HG03060 (cell line): ENCODE data around the gene FARSA.
"Not testable (repeated sequence)": the region's sequence is repeated elsewhere in the genome, so short reads cannot be mapped to it uniquely, and the experiment has no call there.

Experiments used
- ATAC-seq: cut with Tn5 transposase; IDR thresholded peaks from one replicate; pipeline ENCODE4 v1.9.1; 2021; ENCODE audit warnings: low read depth, moderate number of reproducible peaks; ENCODE audit not compliant: unreplicated experiment

Gene FARSA

DNA sequence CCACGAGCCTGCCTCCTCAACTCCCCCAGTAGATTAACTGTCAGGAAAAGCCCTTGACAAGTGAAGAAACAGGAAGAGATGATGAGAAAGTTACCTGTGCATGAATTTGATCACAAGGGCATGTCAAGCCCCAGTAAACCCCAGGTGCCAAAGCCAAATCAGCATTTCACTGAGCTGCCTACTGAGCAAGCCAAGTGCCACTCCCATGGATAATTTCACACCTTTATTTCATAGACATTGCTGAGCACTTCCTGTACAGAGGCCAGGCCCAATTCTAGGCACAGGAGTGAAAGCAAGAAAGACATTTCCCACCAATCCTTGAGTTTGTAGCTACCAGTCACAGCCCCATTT, 21.1 kb upstream of the FARSA start:
- ATAC-seq: no peak

DNA sequence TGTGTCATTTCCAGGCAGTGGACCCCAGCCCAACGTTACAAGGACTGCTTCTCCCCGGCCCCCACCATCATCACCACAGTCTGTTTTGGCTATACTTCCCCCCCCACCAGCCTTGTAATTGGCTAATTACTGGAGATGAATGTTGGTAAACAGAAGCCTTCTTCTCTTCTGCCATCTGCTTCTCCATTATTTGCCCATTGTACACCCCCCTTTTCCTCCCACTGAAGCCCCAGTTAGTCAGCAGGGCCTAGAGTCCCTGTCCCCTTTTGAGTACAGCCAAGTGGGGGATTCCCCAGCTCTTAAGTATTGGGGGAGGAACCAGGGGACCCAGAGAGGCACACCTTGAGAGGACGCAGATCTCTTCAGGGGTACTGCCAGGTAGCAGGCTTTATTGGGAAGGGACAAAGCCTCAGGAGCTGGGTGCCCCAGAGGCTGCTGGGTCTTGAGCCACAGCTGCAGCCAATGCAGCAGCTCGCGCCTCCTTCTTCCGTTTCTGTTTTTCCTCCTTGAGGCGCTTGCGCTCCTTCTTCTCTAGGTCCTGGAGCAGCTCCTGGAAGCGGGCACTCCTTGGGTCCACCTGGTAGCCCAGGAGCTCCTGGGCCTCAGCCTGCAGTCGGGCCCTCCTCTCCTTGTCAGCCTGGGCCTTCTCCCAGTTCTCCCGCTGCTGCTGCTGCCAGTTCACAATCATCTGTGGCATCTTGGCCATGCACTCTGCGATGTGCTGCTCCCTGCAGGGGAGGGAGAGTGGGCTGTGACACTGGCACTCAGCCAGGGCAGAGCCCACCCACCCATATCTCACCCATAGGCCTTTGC, 20.5 kb upstream of the FARSA start:
- ATAC-seq: no peak

DNA sequence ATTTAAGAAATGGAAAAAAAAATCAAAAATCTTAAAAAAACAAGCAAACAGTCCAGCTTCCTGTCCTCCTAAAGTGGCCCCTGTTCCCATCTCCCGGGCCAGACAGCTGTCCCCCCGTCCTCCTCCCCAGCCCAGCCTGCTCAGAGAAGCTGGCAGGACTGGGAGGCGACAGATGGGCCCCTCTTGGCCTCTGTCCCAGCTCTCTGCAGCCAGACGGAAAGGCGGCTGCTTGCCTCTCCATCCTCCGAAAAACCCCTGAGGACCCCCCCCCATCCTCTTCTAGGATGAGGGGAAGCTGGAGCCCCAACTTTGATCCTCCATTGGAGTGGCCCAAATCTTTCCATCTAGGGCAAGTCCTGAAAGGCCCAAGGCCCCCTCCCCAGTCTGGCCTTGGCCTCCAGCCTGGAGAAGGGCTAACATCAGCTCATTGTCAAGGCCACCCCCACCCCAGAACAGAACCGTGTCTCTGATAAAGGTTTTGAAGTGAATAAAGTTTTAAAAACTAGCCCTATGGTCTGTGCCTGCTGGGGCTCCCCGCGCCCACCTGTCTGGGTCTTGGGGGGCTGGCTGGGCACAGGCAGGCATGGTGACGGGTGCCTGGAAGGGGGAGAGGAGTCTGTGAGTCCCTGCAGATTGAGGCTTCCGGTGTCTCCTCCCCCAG, 19.8 kb upstream of the FARSA start:
- no peak for ATAC-seq

DNA sequence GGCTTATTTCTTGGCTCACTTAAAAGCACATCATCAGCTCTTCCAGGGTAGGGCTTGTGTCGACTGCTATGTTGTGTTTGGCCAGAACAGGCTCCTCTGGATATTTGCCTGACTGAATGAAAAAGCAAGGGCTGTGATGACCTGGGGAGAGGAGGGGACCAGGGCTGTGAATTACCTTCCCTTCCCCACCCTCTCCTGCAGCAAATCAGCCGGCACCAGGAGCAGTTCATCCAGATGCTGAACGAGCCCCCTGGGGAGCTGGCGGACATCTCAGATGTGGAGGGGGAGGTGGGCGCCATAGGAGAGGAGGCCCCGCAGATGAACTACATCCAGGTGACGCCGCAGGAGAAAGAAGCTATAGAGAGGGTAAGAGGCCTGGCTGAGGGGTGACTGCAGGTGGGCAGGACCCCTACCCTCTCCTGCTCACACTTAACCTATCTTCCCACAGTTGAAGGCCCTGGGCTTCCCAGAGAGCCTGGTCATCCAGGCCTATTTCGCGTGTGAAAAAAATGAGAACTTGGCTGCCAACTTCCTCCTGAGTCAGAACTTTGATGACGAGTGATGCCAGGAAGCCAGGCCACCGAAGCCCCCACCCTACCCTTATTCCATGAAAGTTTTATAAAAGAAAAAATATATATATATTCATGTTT, 19.1 kb upstream of the FARSA start:
- no peak for ATAC-seq

DNA sequence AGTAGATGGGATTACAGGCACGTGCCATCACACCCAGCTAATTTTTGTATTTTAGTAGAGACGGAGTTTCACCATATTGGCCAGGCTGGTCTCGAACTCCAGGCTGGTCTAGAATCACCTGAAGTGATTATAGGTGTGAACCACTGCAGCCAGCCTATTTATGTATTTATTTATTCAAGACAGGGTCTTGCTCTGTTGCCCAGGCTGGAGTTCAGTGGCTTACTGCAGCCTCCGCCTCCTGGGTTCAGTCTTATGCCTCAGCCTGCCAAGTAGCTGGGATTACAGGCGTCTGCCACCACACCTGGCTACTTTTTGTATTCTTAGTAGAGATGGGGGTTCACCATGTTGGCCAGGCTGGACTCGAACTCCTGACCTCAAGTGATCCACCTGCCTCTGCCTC, 18.5 kb upstream of the FARSA start:
- ATAC-seq: not testable (repeated sequence)

DNA sequence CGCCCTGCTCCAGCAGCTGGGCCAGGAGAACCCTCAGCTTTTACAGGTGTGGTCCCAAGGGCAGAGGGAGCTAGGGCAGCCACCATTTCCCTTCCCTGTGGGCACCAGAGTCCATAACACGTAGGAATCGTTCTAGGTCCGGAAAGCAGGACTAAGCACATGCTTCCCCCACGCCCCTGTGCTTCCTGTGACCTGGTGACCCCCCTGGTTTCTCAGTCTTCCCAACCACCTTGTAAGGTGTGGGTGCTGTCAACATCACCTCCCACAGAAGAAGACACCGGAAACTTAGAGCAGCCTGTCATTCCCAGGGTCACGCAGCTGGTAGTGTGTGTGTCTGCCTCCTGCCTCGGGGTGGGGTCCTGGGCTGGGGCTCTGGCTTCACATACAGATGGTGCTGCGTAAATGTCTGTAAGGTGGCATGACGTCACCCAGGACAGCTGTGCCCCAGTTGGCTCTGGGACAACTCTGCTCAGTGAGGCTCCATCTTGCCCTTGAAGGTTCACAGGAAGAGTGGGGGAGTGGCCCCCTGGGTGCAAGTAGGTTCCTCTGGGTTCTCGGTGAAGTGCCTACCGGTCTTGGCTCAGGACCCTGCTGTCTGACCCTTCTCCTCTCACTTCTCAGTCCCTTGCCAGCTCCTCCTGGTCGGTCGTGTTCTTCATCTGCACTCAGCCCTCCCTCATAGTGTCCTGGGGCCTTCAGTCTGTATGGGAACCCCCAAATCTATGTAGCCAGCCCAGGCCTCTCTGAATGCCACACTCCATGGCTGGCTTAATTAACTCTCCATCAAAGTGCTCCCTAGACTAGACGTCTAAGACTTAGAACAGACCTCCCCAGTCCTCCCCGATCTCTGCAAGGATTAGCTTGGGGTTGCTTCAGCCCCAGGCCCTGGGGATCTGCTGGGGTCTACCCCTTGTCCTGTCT, 16.1 kb upstream of the FARSA start:
- ATAC-seq: no peak

DNA sequence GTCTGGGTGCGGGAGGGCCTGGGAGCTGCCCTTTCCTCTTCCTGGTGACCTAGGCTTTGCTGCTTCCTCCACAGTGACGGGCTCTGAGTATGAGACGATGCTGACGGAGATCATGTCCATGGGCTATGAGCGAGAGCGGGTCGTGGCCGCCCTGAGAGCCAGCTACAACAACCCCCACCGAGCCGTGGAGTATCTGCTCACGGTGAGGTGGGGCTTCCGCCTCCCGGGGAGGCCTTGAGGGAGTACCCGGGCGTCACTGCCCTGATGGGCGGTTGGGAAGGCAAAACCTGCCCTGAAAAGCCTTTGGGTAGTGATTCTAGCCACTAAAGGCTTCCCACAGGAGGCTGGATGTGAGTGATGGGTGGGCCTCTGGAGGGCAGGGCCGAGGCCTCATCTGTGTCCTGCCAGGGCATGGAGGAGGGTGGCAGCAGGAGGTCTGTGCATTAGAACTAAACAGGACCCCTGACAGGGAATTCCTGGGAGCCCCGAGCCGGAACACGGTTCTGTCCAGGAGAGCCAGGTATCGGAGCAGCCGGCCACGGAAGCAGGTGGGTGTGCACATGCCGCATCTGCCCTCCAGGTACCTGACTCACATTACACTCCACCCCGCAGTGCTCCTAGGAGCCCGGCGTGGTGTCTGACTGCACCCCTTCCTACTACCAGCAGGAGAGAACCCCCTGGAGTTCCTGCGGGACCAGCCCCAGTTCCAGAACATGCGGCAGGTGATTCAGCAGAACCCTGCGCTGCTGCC, 15.3 kb upstream of the FARSA start:
- no peak for ATAC-seq

DNA sequence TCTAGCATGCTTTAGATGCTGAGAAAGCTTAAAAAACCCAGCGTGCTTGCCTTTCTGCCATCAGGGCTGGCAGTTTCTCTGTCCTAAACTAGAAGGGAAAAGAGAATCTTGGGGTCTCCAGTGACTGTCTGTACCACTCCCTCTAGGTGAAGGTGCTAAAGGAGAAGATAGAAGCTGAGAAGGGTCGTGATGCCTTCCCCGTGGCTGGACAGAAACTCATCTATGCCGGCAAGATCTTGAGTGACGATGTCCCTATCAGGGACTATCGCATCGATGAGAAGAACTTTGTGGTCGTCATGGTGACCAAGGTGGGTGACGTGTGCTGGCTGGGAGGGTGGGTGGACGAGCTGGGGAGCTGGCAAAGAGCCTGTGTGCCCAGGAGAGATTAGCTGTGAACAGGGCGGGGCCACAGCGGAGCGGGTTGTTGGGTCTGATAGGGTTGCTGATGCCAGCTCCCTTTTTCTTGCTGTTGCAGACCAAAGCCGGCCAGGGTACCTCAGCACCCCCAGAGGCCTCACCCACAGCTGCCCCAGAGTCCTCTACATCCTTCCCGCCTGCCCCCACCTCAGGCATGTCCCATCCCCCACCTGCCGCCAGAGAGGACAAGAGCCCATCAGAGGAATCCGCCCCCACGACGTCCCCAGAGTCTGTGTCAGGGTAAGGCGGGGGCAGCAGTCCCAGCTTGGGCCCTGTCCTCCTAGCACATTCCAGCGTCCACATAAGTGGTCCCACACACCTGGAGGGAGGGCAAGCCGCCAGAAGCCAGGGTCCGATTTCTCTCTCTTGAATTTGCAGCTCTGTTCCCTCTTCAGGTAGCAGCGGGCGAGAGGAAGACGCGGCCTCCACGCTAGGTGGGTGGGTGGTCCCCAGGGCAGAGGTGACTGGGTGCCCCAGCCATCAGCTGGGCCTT, 14.4 kb upstream of the FARSA start:
- ATAC-seq: no peak

DNA sequence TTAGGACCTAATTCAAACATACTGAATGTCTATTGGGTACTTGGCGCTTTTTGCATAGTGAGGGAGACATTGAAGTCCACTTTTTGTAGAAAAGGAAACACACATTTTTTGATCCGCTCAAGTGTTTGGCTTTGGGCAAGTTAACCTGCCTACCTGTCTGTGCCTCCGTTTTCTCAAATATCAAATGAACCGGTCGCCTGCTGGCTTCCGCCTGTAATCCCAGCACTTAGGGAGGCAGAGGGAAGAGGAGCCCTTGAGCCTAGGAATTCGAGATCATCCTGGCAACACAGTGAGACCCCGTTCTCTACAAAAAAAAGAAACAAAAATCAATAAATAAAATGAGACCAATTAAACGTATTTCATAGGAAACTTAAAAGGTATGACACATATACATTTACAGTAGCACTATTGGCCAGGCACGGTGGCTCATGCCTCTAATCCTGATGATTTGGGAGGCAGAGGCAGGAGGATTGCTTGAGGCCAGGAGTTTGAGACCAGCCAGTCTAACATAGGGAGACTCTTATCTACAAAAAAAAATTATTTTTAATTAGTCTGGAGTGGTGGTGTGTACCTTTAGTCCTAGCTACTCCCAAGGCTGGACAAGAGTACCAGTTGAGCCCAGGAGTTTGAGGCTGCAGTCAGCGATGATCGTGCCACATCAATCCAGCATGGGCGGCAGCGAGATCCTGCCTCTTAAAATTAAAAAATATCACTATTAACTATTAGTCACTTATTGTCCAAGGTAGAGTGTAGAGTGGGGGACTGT, 13.4 kb upstream of the FARSA start:
- ATAC-seq: no peak

DNA sequence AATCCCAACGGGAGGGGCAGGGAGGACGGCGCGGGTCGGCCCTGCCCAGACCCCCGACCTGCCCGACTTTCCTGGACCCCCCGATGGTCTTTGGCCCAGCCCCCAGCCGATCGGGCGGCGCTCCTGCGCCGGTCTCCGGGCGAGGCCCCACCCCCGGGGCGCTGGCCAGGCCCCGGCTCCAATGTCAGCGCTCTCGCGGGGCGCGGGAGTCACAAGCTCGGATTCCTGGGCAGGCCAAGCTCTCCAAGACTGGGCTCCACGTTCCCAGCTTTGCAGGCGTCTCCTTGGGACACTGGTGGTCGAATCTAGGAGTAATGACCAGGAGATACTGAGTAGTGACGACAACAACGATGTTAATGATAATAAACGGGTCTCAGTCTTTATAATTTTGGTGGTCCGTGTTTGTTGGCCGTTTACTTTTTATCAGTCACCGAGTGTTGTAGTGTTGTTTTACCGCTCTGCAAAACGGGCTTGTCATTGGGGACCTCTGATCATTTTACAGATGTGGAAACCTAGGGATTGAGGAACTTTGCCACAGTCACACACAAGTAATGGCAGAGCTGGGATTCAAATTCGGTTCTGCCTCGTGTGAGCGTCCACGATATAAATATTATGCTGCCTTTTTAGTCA, 12.7 kb upstream of the FARSA start:
- ATAC-seq: no peak

DNA sequence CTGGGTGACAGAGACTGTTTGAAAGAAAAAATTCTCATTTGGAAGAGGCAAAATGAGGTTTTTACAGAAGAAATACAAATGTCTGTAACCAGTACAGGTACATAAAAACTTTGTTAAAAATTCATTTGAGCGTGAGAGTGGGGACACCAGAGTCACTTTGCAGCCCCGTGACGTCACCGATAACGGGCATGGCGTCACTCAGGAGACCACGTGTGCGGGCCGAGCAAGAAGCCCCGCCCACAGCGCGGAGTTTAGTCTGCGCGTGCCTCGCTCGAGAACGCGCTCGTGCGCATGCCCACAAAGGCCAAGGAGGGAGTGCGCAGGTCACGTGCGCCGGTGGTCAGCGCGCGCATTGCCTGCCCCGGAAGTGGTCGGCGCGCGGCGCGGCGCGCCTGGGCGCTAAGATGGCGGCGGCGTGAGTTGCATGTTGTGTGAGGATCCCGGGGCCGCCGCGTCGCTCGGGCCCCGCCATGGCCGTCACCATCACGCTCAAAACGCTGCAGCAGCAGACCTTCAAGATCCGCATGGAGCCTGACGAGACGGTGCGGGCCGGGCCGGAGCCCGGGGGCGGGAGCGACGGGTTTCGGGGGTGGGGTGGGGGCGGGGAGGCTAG, 12.1 kb upstream of the FARSA start, which contains the start of gene RAD23A:
TSS of gene RAD23A (plus strand) at position 384 of the 613 bp plus-strand sequence. CDS start at position 471, 87 bp downstream.
- peak; percentile 80 for ATAC-seq

DNA sequence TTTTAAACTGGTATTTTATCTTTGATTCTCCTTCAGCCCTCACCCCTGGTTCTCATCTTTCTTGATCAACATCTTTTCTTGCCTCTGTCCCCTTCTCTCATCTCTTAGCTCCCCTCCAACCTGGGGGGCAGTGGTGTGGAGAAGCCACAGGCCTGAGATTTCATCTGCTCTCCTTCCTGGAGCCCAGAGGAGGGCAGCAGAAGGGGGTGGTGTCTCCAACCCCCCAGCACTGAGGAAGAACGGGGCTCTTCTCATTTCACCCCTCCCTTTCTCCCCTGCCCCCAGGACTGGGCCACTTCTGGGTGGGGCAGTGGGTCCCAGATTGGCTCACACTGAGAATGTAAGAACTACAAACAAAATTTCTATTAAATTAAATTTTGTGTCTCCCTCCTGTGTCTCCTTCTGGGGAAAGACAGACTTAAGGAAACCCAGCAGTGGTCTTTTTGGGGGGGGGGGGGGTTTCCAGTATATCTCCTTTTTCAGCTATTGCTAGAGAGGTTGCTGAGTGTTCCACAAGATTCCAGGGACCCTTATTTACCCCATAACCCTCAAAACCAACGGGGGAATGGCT, 10.7 kb upstream of the FARSA start:
- ATAC-seq: no peak

DNA sequence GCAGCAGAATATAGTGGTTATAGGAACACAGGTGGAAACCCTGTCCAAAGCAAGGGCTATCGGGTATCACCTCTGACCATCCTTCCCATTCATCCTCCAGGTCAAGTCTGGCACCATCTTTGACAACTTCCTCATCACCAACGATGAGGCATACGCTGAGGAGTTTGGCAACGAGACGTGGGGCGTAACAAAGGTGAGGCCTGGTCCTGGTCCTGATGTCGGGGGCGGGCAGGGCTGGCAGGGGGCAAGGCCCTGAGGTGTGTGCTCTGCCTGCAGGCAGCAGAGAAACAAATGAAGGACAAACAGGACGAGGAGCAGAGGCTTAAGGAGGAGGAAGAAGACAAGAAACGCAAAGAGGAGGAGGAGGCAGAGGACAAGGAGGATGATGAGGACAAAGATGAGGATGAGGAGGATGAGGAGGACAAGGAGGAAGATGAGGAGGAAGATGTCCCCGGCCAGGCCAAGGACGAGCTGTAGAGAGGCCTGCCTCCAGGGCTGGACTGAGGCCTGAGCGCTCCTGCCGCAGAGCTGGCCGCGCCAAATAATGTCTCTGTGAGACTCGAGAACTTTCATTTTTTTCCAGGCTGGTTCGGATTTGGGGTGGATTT, 10.0 kb upstream of the FARSA start:
- no peak for ATAC-seq

DNA sequence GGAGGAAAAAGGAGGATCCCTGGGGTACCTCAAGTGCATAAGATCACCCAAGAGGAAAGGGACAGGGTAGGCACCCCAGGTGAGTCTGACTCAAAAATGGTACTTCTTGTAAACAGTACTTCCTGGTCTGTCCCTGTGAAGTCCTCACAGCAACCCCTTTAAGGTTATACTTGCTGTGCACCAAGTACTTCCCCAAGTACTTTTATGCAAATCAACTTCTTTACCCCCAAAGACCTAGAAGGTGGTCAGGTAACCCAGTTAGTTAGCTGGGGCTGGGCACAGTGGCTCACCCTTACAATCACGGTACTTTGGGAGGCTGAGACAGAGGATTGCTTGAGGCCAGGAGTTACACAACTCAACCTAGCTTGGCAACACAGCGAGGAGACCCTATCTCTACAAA, 7.4 kb upstream of the FARSA start:
- no peak for ATAC-seq

DNA sequence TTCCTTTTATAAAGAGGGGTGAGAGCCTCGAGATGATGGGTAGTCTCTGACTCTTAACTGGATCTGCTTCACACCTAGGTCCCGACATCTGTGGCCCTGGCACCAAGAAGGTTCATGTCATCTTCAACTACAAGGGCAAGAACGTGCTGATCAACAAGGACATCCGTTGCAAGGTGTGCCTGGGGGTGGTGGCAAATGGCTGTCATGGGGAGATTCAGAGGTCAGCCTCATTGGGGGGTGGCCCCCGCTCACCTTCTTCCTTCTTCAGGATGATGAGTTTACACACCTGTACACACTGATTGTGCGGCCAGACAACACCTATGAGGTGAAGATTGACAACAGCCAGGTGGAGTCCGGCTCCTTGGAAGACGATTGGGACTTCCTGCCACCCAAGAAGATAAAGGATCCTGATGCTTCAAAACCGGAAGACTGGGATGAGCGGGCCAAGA, 6.5 kb upstream of the FARSA start:
- no peak for ATAC-seq

DNA sequence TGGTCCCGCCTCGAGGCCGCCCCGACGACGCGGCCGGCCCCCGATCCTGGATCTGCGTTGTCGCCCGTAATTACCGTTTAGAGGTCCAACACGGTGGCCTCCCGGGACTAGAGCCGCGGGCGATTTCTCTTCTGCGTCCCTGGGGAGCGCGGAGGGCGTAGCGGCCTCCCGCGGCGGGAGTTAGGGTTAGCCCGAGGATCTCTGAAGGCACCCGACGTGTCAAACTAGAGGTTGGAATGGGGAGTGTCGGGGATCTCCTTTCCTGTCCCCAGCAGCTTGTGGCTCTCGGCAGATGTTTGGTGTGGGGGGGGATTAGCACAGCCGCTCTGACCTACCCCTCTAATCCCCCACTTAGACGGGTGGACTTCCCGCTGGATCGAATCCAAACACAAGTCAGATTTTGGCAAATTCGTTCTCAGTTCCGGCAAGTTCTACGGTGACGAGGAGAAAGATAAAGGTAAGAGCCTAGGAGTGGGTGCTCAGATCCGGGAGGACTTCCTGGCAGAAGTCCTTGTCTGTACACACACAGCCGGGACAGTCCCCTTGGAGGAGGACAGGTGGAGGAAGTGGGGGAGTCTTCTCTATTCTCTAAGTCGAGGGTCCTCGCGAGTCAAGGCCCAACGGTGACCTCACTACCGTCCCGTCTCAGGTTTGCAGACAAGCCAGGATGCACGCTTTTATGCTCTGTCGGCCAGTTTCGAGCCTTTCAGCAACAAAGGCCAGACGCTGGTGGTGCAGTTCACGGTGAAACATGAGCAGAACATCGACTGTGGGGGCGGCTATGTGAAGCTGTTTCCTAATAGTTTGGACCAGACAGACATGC, 5.5 kb upstream of the FARSA start:
- ATAC-seq: peak; percentile 3
